Hepatocyte (in vitro differentiated cells): ENCODE measurements around the gene DOCK2. TPM values are rescaled to one million over a fixed set of nuclear protein-coding genes. Genes with fewer than 3 reads are reported as not detected.
"Not testable (repeated sequence)": the region's sequence is repeated elsewhere in the genome, so short reads cannot be mapped to it uniquely, and the experiment has no call there.

Source experiments
- DNase-seq: peaks from one replicate; pipeline ENCODE4 v3.0.0-alpha.2; 2016; ENCODE audit warnings: low spot score
- H2AFZ ChIP-seq: fragments of 200-600 bp; sonication (generic); 2 replicates; pipeline ENCODE4 v1.6.0; 2016; ENCODE audit warnings: antibody characterized with exemption, mild to moderate bottlenecking
- H3K27ac ChIP-seq: fragments of 200-600 bp; sonication (generic); 2 replicates; pipeline ENCODE4 v1.5.1; 2016; ENCODE audit warnings: mild to moderate bottlenecking
- H3K27me3 ChIP-seq: fragments of 200-600 bp; sonication (generic); 2 replicates; pipeline ENCODE4 v1.6.1; 2016
- H3K36me3 ChIP-seq: fragments of 200-600 bp; sonication (generic); replicated peaks from 2 replicates; pipeline ENCODE4 v1.5.1; 2016; ENCODE audit warnings: low read depth; ENCODE audit not compliant: insufficient read depth
- H3K4me1 ChIP-seq: fragments of 200-600 bp; sonication (generic); 2 replicates; pipeline ENCODE4 v1.5.1; 2016; ENCODE audit warnings: mild to moderate bottlenecking, moderate library complexity; ENCODE audit not compliant: insufficient read depth
- H3K4me2 ChIP-seq: fragments of 200-600 bp; sonication (generic); 2 replicates; pipeline ENCODE4 v1.6.0; 2016
- H3K4me3 ChIP-seq: fragments of 200-600 bp; sonication (generic); 2 replicates; pipeline ENCODE4 v1.5.1; 2016; ENCODE audit warnings: mild to moderate bottlenecking
- H3K79me2 ChIP-seq: fragments of 200-600 bp; sonication (generic); 2 replicates; pipeline ENCODE4 v1.6.0; 2017; ENCODE audit warnings: mild to moderate bottlenecking
- H3K9me2 ChIP-seq: fragments of 200-600 bp; sonication (generic); replicated peaks from 2 replicates; pipeline ENCODE4 v1.6.0; 2017; ENCODE audit warnings: mild to moderate bottlenecking; ENCODE audit not compliant: insufficient read depth
- H3K9me3 ChIP-seq: fragments of 200-600 bp; sonication (generic); 2 replicates; pipeline ENCODE4 v1.5.1; 2016; ENCODE audit warnings: low read depth, mild to moderate bottlenecking
- H4K20me1 ChIP-seq: fragments of 200-600 bp; sonication (generic); 2 replicates; pipeline ENCODE4 v1.6.0; 2016; ENCODE audit warnings: mild to moderate bottlenecking; ENCODE audit not compliant: insufficient read depth, poor library complexity, severe bottlenecking
- CTCF ChIP-seq: fragments of 200-600 bp; sonication (generic); IDR thresholded peaks from 2 replicates; pipeline ENCODE4 v1.5.1; 2016; ENCODE audit warnings: antibody characterized with exemption, mild to moderate bottlenecking; ENCODE audit not compliant: poor library complexity
- EZH2 ChIP-seq: fragments of 200-600 bp; sonication (generic); IDR thresholded peaks from 2 replicates; pipeline ENCODE4 v1.6.1; 2016; ENCODE audit warnings: antibody characterized with exemption, mild to moderate bottlenecking, borderline replicate concordance
- EZH2phosphoT487 ChIP-seq: fragments of 200-600 bp; sonication (generic); IDR thresholded peaks from one replicate; pipeline ENCODE4 v1.6.1; 2018; ENCODE audit warnings: antibody characterized with exemption, mild to moderate bottlenecking, low read depth, moderate library complexity; ENCODE audit not compliant: unreplicated experiment, severe bottlenecking
- WGBS: methylation state at CpG from one replicate; pipeline ENCODE4 v1.1.6; 2016; ENCODE audit warnings: low lambda C conversion rate; ENCODE audit errors: missing lambda C conversion rate; 5-methylcytosine and 5-hydroxymethylcytosine counted together
- polyA plus RNA-seq: library from polyadenylated mRNA; unstranded; fragments of >200 nt; fragmentation: Nextera tagmentation; extraction: Ambion mirVana; gene quantifications from 2 replicates; pipeline ENCODE4 v1.2.1, GENCODE V29; 2016
- total RNA-seq: library from RNA; depleted of rRNA; stranded (reverse); fragments of >200 nt; gene quantifications from 2 replicates; pipeline ENCODE4 v1.2.3, GENCODE V29; 2014

DOCK2 gene
- total and polyA plus RNA-seq, 2 experiments from 2014 or later, result 0.60 TPM; not detected in 1

GRCh38 chr5:169655353-169655752 lies 18.3 kb downstream of the DOCK2 start:
- no peak overlapping the region for H3K4me2 ChIP-seq
- H3K4me3 ChIP-seq, result no peak overlapping the region
- no peaks in the 10 kb centered on the region for H3K79me2 ChIP-seq
- H3K27me3 ChIP-seq, result no peaks in the 10 kb centered on the region
- DNase-seq, result no peak
- H3K36me3 ChIP-seq, result no peaks in the 10 kb centered on the region
- H3K4me1 ChIP-seq, result no peaks in the 10 kb centered on the region
- TF ChIP-seq EZH2 (no peak), EZH2phosphoT487 (no peak), CTCF (no peak)
- H4K20me1 ChIP-seq, result no peaks in the 10 kb centered on the region
- H2AFZ ChIP-seq, result no peak overlapping the region
- no peaks in the 10 kb centered on the region for H3K9me2 ChIP-seq
- no peak overlapping the region for H3K27ac ChIP-seq
- H3K9me3 ChIP-seq, result no peaks in the 10 kb centered on the region
- WGBS, result 94% methylated on average over 2 of the region's 2 CpGs

GRCh38 chr5:169656125-169656901 lies 19.2 kb downstream of the DOCK2 start:
- H3K9me2 ChIP-seq, result no peaks in the 10 kb centered on the region
- no peaks in the 10 kb centered on the region for H3K9me3 ChIP-seq
- H3K79me2 ChIP-seq, result no peaks in the 10 kb centered on the region
- no peak overlapping the region for H3K27ac ChIP-seq
- H3K27me3 ChIP-seq, result no peaks in the 10 kb centered on the region
- no peaks in the 10 kb centered on the region for H4K20me1 ChIP-seq
- no peak overlapping the region for H3K4me2 ChIP-seq
- H3K4me3 ChIP-seq, result no peak overlapping the region
- H2AFZ ChIP-seq, result no peak overlapping the region
- H3K36me3 ChIP-seq, result no peaks in the 10 kb centered on the region
- 91% methylated on average over 15 of the region's 15 CpGs for WGBS
- DNase-seq, result no peak
- TF ChIP-seq EZH2phosphoT487 (no peak), EZH2 (no peak), CTCF (no peak)
- H3K4me1 ChIP-seq, result no peaks in the 10 kb centered on the region

- H3K4me1 ChIP-seq, result no peaks in the 10 kb centered on the region
- 86% methylated on average over 1 of the region's 1 CpG for WGBS
Observed at GRCh38 chr5:169657127-169657526, 20.1 kb downstream of the DOCK2 start.

GRCh38 chr5:169662451-169662850 lies 25.4 kb downstream of the DOCK2 start:
- not testable (repeated sequence) for H2AFZ ChIP-seq

More at GRCh38 chr5:169657127-169657526, 20.1 kb downstream of the DOCK2 start:
- Histone ChIP-seq H2AFZ (no peak overlapping the region), H3K36me3 (no peaks in the 10 kb centered on the region), H3K4me3 (no peak overlapping the region), H3K4me2 (no peak overlapping the region), H3K27ac (no peak overlapping the region), H3K9me3 (no peaks in the 10 kb centered on the region), H4K20me1 (no peaks in the 10 kb centered on the region), H3K27me3 (no peaks in the 10 kb centered on the region), H3K79me2 (no peaks in the 10 kb centered on the region), H3K9me2 (no peaks in the 10 kb centered on the region)
- DNase-seq, result no peak
- TF ChIP-seq CTCF, result no peak
- no peak for TF ChIP-seq EZH2phosphoT487
- TF ChIP-seq EZH2, result no peak

More at GRCh38 chr5:169662451-169662850, 25.4 kb downstream of the DOCK2 start:
- H4K20me1 ChIP-seq, H3K27ac ChIP-seq, H3K9me2 ChIP-seq, H3K4me2 ChIP-seq, H3K9me3 ChIP-seq, H3K4me1 ChIP-seq, H3K36me3 ChIP-seq, H3K27me3 ChIP-seq, H3K4me3 ChIP-seq, H3K79me2 ChIP-seq, DNase-seq: not testable (repeated sequence)
- 84% methylated on average over 3 of the region's 3 CpGs for WGBS
